Stomach (tissue), 9 donors: ENCODE data around the gene MYO18A. TPM values are rescaled to one million over a fixed set of nuclear protein-coding genes. Genes with fewer than 3 reads are reported as not detected.
A peak's percentile ranks its signal among the peaks of the same experiment; 100 is the strongest.

Experiments
- DNase-seq, 2 donors: peaks; one replicate each; pipeline versions ENCODE4 v3.0.0 to v3.0.0-alpha.2; 2013 to 2019
- H3K27ac ChIP-seq, 5 donors: fragments of 200-600 bp in 4 of 5; sonication (generic) in 4 of 5; one replicate each; pipeline ENCODE4 v1.5.1; 2013 to 2019; ENCODE audit warnings: mild to moderate bottlenecking in 1 of 5, moderate library complexity in 1 of 5
- H3K27me3 ChIP-seq, 3 donors: fragments of 200-600 bp; sonication (generic); one replicate each; pipeline ENCODE4 v1.5.1; 2017 to 2019; ENCODE audit warnings: mixed run types in 1 of 3
- H3K36me3 ChIP-seq, 4 donors: fragments of 200-600 bp; sonication (generic); 1 replicate in 3 of 4; 2 replicates in 1 of 4; pipeline ENCODE4 v1.5.1; 2016 to 2019
- H3K4me1 ChIP-seq, 4 donors: fragments of 200-600 bp; sonication (generic); one replicate each; pipeline ENCODE4 v1.5.1; 2016 to 2019
- H3K4me3 ChIP-seq, 4 donors: fragments of 200-600 bp; sonication (generic) in 3 of 4; one replicate each; pipeline ENCODE4 v1.5.1; 2016 to 2019; ENCODE audit warnings: mild to moderate bottlenecking in 1 of 4
- H3K9me3 ChIP-seq, 4 donors: fragments of 200-600 bp; sonication (generic); one replicate each; pipeline ENCODE4 v1.5.1; 2016 to 2019
- EP300 ChIP-seq: sonication (generic); formaldehyde crosslinking; IDR thresholded peaks from one replicate; pipeline ENCODE4 v1.6.1; 2017; ENCODE audit warnings: antibody characterized with exemption
- POLR2A ChIP-seq, 4 donors: fragments of 450-650 bp; IDR thresholded peaks; one replicate each; pipeline ENCODE4 v1.6.1; 2016; ENCODE audit warnings: antibody characterized with exemption in 4 of 4, control low read depth in 2 of 4, mild to moderate bottlenecking in 1 of 4, moderate library complexity in 1 of 4
- POLR2AphosphoS5 ChIP-seq, 3 donors: sonication (generic); formaldehyde crosslinking; IDR thresholded peaks; one replicate each; pipeline ENCODE4 v1.6.1; 2016; ENCODE audit warnings: antibody characterized with exemption in 3 of 3
- WGBS, 5 donors: extraction: QIAGEN DNeasy Blood & Tissue Kit in 3 of 5; methylation state at CpG; one replicate each; pipeline versions ENCODE4 v1.1.5 to v1.1.7; 2013 to 2018; 5-methylcytosine and 5-hydroxymethylcytosine counted together
- intact Hi-C: fragments of 100-400 bp; cut with DNase I; formaldehyde crosslinking; loops from one replicate; pipeline ENCODE4 v1.15.1; 2023; ENCODE audit warnings: low total_unique reads
- polyA plus RNA-seq, 3 donors: library from polyadenylated mRNA; stranded (reverse); fragments of 200-250 nt; gene quantifications; one replicate each; pipeline ENCODE4 v1.2.3, GENCODE V29; 2013
- total RNA-seq, 5 donors: library from RNA; depleted of rRNA; stranded (reverse); fragments of >200 nt; gene quantifications; one replicate each; pipeline versions ENCODE4 v1.1.0 to v1.2.3, GENCODE V29; 2014 to 2016
- TF ChIP-seq, protein P1 (sequence below), 7 experiments: fragments of 450-650 bp in 4 of 7; fragments of 200-600 bp in 3 of 7; sonication (generic) in 3 of 7; IDR thresholded peaks; one replicate each; pipeline ENCODE4 v1.5.1; 2016 to 2019; ENCODE audit warnings: antibody characterized with exemption in 7 of 7, control low read depth in 2 of 7, mild to moderate bottlenecking in 1 of 7
- donor health status: healthy with polysubstance abuse.
- donor health status: Bipolar disorder and iron deficiency.
- donor health status: healthy.

Gene MYO18A
- total and polyA plus RNA-seq, 8 donors: 16.5 to 305 (median 55.5) TPM

DNA sequence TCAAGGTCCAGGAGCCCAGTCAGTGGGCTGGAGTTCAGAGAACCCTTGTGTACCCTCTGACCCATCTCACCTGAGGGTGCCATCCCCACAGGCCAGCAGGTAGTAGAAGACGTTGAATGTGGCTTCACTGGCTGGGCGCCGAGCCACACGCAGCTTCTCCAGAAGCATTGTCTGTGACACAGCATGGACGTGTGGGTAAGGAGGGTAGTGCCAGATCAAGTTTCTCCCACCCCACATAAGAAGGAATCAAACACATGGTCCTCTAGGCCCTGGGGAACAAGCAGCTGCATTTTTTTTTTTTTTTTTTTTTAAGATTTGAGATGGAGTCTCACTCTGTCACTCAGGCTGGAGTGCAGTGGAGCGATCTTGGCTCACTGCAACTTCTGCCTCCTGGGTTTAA, 60.9 kb downstream of the MYO18A start:
- TF ChIP-seq POLR2A (IDR thresholded peaks at IDR 0.05): no peak
- no peak for TF ChIP-seq EP300
- no peak for TF ChIP-seq POLR2AphosphoS5 (IDR thresholded peaks at IDR 0.05)
- TF ChIP-seq, protein P1, sequence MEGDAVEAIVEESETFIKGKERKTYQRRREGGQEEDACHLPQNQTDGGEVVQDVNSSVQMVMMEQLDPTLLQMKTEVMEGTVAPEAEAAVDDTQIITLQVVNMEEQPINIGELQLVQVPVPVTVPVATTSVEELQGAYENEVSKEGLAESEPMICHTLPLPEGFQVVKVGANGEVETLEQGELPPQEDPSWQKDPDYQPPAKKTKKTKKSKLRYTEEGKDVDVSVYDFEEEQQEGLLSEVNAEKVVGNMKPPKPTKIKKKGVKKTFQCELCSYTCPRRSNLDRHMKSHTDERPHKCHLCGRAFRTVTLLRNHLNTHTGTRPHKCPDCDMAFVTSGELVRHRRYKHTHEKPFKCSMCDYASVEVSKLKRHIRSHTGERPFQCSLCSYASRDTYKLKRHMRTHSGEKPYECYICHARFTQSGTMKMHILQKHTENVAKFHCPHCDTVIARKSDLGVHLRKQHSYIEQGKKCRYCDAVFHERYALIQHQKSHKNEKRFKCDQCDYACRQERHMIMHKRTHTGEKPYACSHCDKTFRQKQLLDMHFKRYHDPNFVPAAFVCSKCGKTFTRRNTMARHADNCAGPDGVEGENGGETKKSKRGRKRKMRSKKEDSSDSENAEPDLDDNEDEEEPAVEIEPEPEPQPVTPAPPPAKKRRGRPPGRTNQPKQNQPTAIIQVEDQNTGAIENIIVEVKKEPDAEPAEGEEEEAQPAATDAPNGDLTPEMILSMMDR (IDR thresholded peaks at IDR 0.05): no peak
- intact Hi-C loops: no loop called here
- Histone ChIP-seq H3K36me3 (peaks cover 35 to 86% (median 71%) of the 10 kb centered on the region in 4 donors), H3K27me3 (no peaks in the 10 kb centered on the region), H3K27ac (no peak overlapping the region), H3K4me3 (no peak overlapping the region), H3K4me1 (peaks cover 1 to 10% (median 2%) of the 10 kb centered on the region in 4 donors), H3K9me3 (no peaks in the 10 kb centered on the region)
- DNase-seq: no peak
- WGBS, 5 donors: 92 to 96% (median 95%) methylated on average over 6 of the region's 6 CpGs

DNA sequence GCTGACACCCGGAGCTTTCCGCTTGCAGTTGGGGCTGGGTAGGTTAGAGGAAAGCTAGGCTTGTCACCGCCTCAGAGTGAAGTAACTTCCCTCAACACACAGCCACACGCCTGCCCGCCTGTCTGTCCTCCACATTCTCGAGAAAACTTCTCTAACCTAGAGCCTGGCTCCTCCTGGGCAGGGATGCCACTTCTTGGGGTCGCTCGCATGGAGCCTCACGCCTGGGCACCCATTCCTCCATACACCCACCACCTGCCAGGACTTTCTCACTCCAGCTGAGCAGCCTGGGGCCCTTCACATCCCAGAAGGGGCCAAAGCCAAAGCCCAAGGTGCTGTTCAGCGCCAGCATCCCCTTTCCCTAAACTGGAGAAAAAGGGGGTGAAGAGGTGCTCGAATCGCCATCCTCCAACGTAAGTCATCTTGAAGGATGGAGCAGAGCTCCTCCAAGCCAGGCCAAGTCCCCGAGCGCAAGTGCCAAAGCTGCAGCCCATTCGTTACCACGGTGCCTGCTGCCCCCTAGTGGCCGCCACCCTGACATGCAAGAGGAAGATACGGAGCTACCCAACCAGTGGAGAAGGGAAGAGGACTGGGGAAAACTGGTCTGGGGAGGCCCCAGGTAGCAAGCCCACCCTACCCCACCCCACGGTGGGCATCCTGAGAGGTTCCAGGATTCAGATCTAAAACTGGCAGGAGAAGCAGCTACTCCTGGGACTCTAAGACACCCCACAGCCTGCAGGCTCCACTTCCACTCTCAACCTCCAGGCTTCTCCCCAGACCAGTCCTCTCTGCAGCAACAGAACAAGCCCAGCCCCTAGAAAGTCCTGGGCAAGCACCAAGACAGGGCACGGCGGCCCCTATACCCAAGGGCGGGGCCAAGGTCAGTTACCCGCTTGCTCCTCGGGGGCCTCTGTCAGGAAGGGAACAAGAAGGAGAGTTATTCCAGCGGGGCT, 63.1 kb downstream of the MYO18A start:
- intact Hi-C loops: no loop called here
- H3K4me1 ChIP-seq: peaks cover 1 to 17% (median 8%) of the 10 kb centered on the region in 4 donors
- no peak overlapping the region for H3K27ac ChIP-seq
- 50 to 57% (median 53%) methylated on average over 24 to 26 of the region's 26 CpGs for WGBS, 5 donors
- peak; percentile 82 to 86 for DNase-seq
- no peak overlapping the region for H3K4me3 ChIP-seq
- TF ChIP-seq, protein P1 (IDR thresholded peaks at IDR 0.05): peak in 5 of 7 experiments; percentile 53 to 95 (median 86)
- no peak for TF ChIP-seq EP300
- peak in 1 of 3 donors; percentile 44 for TF ChIP-seq POLR2AphosphoS5 (IDR thresholded peaks at IDR 0.05)
- no peaks in the 10 kb centered on the region for H3K9me3 ChIP-seq
- H3K27me3 ChIP-seq: no peaks in the 10 kb centered on the region
- peaks cover 43 to 91% (median 90%) of the 10 kb centered on the region in 4 donors for H3K36me3 ChIP-seq

DNA sequence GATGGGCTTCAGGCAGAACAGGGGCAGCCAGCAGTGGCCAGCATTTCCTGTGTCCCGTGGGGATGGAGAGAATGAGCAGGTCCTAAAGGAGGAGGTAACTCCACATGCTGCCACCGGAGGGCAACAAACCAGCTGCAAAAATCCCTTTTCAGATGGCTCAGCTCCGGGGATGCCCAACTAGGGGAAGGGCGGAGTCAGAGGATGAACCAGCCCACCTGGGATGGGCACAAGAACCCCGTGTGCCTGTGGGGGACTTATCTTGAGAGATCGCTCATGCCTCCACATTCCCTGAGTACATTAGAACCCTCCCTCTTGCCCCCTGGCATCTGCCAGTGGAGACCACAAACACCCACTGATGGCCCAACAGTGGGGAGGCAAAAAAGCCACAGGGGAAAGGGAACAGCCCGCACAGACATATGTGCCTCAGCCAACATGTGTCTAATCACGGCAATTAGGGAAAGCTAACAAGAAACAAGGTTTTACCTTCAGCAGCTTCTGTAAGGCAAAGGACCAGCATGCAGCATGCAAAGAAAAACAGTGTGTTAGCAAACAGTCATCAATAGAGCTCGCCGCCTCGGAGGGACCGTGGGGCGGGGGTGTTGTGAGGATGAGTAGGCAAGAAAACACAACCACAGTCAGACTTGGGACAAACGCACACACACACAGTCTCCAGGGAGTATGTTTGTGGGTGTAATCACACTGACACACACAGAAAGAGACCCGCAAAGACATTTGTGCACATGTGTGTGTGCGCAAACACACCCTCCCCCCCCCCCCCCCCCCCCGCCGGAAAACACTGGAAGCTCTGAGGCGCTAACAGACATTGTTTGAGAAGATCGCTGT, 64.0 kb downstream of the MYO18A start:
- Histone ChIP-seq H3K27ac (no peak overlapping the region), H3K4me1 (peaks cover 5 to 25% (median 12%) of the 10 kb centered on the region in 4 donors), H3K4me3 (no peak overlapping the region), H3K36me3 (peaks cover 40 to 91% (median 90%) of the 10 kb centered on the region in 4 donors), H3K27me3 (no peaks in the 10 kb centered on the region), H3K9me3 (no peaks in the 10 kb centered on the region)
- intact Hi-C loops: no loop called here
- DNase-seq: peak in 1 of 2 donors; percentile 58
- WGBS, 5 donors: 54 to 63% (median 55%) methylated on average over 16 to 20 of the region's 20 CpGs
- TF ChIP-seq, protein P1 (IDR thresholded peaks at IDR 0.05): peak in 1 of 7 experiments; percentile 15
- TF ChIP-seq EP300: no peak

DNA sequence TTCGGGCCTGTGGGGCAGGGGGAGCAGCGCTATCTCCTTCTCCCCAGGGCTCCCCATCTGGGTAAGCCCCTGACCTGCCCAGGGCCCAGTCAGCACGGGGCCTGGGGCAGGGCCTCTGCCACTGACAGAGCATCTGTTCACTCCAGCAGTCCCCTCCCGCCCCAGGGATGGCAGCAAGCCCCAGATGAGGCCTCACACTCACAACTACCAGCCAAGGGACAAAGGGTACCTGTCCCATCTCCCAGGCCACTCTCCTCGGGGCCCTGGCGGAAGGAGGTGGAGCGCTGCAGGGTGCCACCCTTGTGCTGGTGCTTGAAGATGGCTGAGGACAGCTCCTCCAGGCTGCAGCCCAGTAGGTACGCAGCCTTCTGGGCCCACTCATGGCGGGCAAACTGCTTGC, 64.8 kb downstream of the MYO18A start:
- H3K36me3 ChIP-seq: peaks cover 40 to 91% (median 90%) of the 10 kb centered on the region in 4 donors
- TF ChIP-seq POLR2AphosphoS5 (IDR thresholded peaks at IDR 0.05): no peak
- 92 to 95% (median 95%) methylated on average over 4 to 9 of the region's 9 CpGs for WGBS, 5 donors

More for the DNA sequence above, 64.8 kb downstream of the MYO18A start:
- intact Hi-C loops: no loop called here
- Histone ChIP-seq H3K27me3 (no peaks in the 10 kb centered on the region), H3K9me3 (no peaks in the 10 kb centered on the region), H3K4me3 (no peak overlapping the region), H3K27ac (no peak overlapping the region), H3K4me1 (peaks cover 5 to 25% (median 12%) of the 10 kb centered on the region in 4 donors)
- no peak for DNase-seq
